T-helper 22 cell (primary cell): Measurements from ENCODE around the gene MED12L.
"Not testable (repeated sequence)": the region's sequence is repeated elsewhere in the genome, so short reads cannot be mapped to it uniquely, and the experiment has no call there.

Source experiments
- DNase-seq: peaks from one replicate; pipeline ENCODE4 v3.0.0-alpha.2; 2020; ENCODE audit warnings: low read depth

Gene MED12L

GRCh38 chr3:151209654-151210053 lies 124.2 kb downstream of the MED12L start:
- no peak for DNase-seq

- DNase-seq: no peak
These were observed 125.4 kb downstream of the MED12L start for GRCh38 chr3:151210676-151211381.

GRCh38 chr3:151213151-151213550 lies 127.7 kb downstream of the MED12L start:
- DNase-seq: no peak

GRCh38 chr3:151213881-151214280 lies 128.4 kb downstream of the MED12L start:
- DNase-seq: no peak

GRCh38 chr3:151214459-151214858 lies 129.0 kb downstream of the MED12L start:
- DNase-seq: no peak

GRCh38 chr3:151216641-151217607 lies 131.5 kb downstream of the MED12L start:
- DNase-seq: no peak

GRCh38 chr3:151218136-151218535 lies 132.7 kb downstream of the MED12L start:
- DNase-seq: no peak

- no peak for DNase-seq
These were observed 133.6 kb downstream of the MED12L start for GRCh38 chr3:151219056-151219455.

- DNase-seq: no peak
These were observed 138.9 kb downstream of the MED12L start for GRCh38 chr3:151224268-151224866.

GRCh38 chr3:151225040-151225975 lies 139.8 kb downstream of the MED12L start:
- no peak for DNase-seq

GRCh38 chr3:151226088-151226563 lies 140.7 kb downstream of the MED12L start:
- DNase-seq: no peak

- no peak for DNase-seq
These were observed 141.4 kb downstream of the MED12L start for GRCh38 chr3:151226825-151227224.

GRCh38 chr3:151227266-151227806 lies 141.9 kb downstream of the MED12L start:
- DNase-seq: no peak

GRCh38 chr3:151227807-151228665 lies 142.6 kb downstream of the MED12L start:
- peak; percentile 36 for DNase-seq

GRCh38 chr3:151228666-151229040 lies 143.2 kb downstream of the MED12L start:
- DNase-seq: no peak

- DNase-seq: no peak
These were observed 145.2 kb downstream of the MED12L start for GRCh38 chr3:151230646-151231045.

GRCh38 chr3:151232403-151232802 lies 146.9 kb downstream of the MED12L start:
- not testable (repeated sequence) for DNase-seq

- no peak for DNase-seq
These were observed 147.5 kb downstream of the MED12L start for GRCh38 chr3:151232991-151233390.

GRCh38 chr3:151234825-151235224 lies 149.4 kb downstream of the MED12L start:
- no peak for DNase-seq

- DNase-seq: no peak
These were observed 150.9 kb downstream of the MED12L start for GRCh38 chr3:151236316-151236715.
